MM.1S (cell line): Measurements from ENCODE around the gene VAC14.

Experiments used
- DNase-seq: peaks from one replicate; pipeline ENCODE4 v3.0.0-alpha.2; 2015
- H2AFZ ChIP-seq: fragments of 300-600 bp; sonication (generic); 2 replicates; pipeline ENCODE4 v1.6.0; 2016; ENCODE audit warnings: antibody characterized with exemption, low read length
- H3F3A ChIP-seq: fragments of 300-600 bp; sonication (generic); 2 replicates; pipeline ENCODE4 v1.6.1; 2016; ENCODE audit warnings: mild to moderate bottlenecking, antibody characterized with exemption, low read length, moderate library complexity, mixed read lengths; ENCODE audit not compliant: insufficient read depth
- H3K27ac ChIP-seq: fragments of 300-600 bp; sonication (generic); 2 replicates; pipeline ENCODE4 v1.5.1; 2016; ENCODE audit warnings: mild to moderate bottlenecking, low read length
- H3K27me3 ChIP-seq: fragments of 300-600 bp; sonication (generic); replicated peaks from 2 replicates; pipeline ENCODE4 v1.6.0; 2016; ENCODE audit warnings: low read length; ENCODE audit not compliant: insufficient read depth
- H3K36me3 ChIP-seq: fragments of 300-600 bp; sonication (generic); replicated peaks from 2 replicates; pipeline ENCODE4 v1.6.1; 2016; ENCODE audit warnings: mild to moderate bottlenecking, low read length, mixed read lengths; ENCODE audit not compliant: insufficient read depth
- H3K4me1 ChIP-seq: fragments of 300-600 bp; sonication (generic); 2 replicates; pipeline ENCODE4 v1.6.1; 2016; ENCODE audit warnings: low read length, mixed read lengths
- H3K4me2 ChIP-seq: fragments of 300-600 bp; sonication (generic); 2 replicates; pipeline ENCODE4 v1.6.0; 2016; ENCODE audit warnings: low read depth, low read length
- H3K4me3 ChIP-seq: fragments of 300-600 bp; sonication (generic); 2 replicates; pipeline ENCODE4 v1.5.1; 2016; ENCODE audit warnings: low read length, mixed read lengths
- H3K79me2 ChIP-seq: fragments of 300-600 bp; sonication (generic); 2 replicates; pipeline ENCODE4 v1.6.1; 2016; ENCODE audit warnings: mixed run types, low read length, mixed read lengths
- H3K9ac ChIP-seq: fragments of 300-600 bp; sonication (generic); 2 replicates; pipeline ENCODE4 v1.6.1; 2016; ENCODE audit warnings: low read length, mixed read lengths
- H3K9me2 ChIP-seq: fragments of 300-600 bp; sonication (generic); replicated peaks from 2 replicates; pipeline ENCODE4 v1.6.1; 2016; ENCODE audit warnings: mild to moderate bottlenecking, low read length, mixed read lengths; ENCODE audit not compliant: insufficient read depth
- H3K9me3 ChIP-seq: fragments of 300-600 bp; sonication (generic); replicated peaks from 2 replicates; pipeline ENCODE4 v1.6.1; 2016; ENCODE audit warnings: mild to moderate bottlenecking, low read length, mixed read lengths; ENCODE audit not compliant: insufficient read depth
- H4K20me1 ChIP-seq: fragments of 300-600 bp; sonication (generic); 2 replicates; pipeline ENCODE4 v1.6.1; 2016; ENCODE audit warnings: mild to moderate bottlenecking, low read length, moderate library complexity, mixed read lengths; ENCODE audit not compliant: insufficient read depth
- EZH2 ChIP-seq: fragments of 300-600 bp; sonication (generic); optimal IDR thresholded peaks from 2 replicates; pipeline ENCODE3; 2017; ENCODE audit warnings: low read depth, mild to moderate bottlenecking, antibody characterized with exemption, low read length, mixed read lengths
- EZH2phosphoT487 ChIP-seq: fragments of 300-600 bp; sonication (generic); IDR thresholded peaks from 2 replicates; pipeline ENCODE4 v1.6.1; 2018; ENCODE audit warnings: antibody characterized with exemption, low read length
- TF ChIP-seq, protein P1 (sequence below): fragments of 300-600 bp; sonication (generic); IDR thresholded peaks from 2 replicates; pipeline ENCODE4 v1.5.1; 2016; ENCODE audit warnings: antibody characterized with exemption, low read length, mixed read lengths

Gene VAC14

DNA sequence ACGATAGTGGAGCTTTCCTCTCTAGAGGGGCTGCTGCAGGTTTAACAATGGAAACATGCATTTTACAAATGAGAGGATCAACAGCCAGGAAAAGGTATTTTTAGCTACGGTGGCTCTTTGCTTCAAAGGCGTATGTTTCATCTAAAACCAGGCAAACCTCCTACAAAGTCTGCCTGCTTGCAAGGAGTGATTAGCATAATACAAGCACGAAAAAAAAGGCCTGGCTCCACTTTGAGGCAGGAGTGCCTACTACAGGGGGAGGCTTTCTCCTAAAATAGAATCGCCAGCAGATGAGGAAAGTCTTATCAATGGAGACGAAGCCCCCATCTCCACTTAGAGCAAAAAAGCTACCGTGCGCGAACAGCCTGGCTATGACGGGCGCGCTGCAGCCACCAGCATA is 88.0 kb downstream of the VAC14 start:
- Histone ChIP-seq H4K20me1 (no peaks in the 10 kb centered on the region), H2AFZ (no peak overlapping the region), H3K27ac (no peak overlapping the region), H3K4me3 (no peak overlapping the region), H3K27me3 (no peaks in the 10 kb centered on the region), H3K9me3 (no peaks in the 10 kb centered on the region), H3K4me1 (no peaks in the 10 kb centered on the region), H3K9ac (no peak overlapping the region), H3K36me3 (no peaks in the 10 kb centered on the region), H3K9me2 (no peaks in the 10 kb centered on the region), H3F3A (no peaks in the 10 kb centered on the region), H3K79me2 (no peaks in the 10 kb centered on the region; the same call in 1 of the 2 replicates), H3K4me2 (no peak overlapping the region)
- no peak for DNase-seq
- TF ChIP-seq, protein P1, sequence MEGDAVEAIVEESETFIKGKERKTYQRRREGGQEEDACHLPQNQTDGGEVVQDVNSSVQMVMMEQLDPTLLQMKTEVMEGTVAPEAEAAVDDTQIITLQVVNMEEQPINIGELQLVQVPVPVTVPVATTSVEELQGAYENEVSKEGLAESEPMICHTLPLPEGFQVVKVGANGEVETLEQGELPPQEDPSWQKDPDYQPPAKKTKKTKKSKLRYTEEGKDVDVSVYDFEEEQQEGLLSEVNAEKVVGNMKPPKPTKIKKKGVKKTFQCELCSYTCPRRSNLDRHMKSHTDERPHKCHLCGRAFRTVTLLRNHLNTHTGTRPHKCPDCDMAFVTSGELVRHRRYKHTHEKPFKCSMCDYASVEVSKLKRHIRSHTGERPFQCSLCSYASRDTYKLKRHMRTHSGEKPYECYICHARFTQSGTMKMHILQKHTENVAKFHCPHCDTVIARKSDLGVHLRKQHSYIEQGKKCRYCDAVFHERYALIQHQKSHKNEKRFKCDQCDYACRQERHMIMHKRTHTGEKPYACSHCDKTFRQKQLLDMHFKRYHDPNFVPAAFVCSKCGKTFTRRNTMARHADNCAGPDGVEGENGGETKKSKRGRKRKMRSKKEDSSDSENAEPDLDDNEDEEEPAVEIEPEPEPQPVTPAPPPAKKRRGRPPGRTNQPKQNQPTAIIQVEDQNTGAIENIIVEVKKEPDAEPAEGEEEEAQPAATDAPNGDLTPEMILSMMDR, result no peak
- TF ChIP-seq EZH2phosphoT487, result no peak
- TF ChIP-seq EZH2, result no peak

DNA sequence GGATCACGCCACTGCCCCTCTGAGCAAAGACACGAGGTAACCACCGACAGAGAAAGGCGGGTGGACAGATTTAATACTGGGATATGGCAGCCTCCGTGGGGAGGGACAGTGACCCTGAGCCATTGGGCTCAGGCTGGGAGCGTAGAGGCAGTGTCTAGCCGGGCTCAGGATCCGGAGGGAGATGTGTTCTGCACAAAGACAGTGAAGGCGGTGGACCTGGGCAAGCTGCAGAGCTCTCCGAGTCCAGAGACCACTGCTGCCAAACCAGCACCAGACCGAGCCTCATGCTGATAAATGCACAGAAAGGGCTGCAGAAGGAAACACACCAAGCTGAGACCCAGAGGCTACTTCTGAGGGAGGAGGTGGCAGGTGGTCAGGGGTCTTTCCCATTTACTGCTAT is 88.6 kb downstream of the VAC14 start:
- H3K27ac ChIP-seq, result no peak overlapping the region
- no peaks in the 10 kb centered on the region for H4K20me1 ChIP-seq

DNA sequence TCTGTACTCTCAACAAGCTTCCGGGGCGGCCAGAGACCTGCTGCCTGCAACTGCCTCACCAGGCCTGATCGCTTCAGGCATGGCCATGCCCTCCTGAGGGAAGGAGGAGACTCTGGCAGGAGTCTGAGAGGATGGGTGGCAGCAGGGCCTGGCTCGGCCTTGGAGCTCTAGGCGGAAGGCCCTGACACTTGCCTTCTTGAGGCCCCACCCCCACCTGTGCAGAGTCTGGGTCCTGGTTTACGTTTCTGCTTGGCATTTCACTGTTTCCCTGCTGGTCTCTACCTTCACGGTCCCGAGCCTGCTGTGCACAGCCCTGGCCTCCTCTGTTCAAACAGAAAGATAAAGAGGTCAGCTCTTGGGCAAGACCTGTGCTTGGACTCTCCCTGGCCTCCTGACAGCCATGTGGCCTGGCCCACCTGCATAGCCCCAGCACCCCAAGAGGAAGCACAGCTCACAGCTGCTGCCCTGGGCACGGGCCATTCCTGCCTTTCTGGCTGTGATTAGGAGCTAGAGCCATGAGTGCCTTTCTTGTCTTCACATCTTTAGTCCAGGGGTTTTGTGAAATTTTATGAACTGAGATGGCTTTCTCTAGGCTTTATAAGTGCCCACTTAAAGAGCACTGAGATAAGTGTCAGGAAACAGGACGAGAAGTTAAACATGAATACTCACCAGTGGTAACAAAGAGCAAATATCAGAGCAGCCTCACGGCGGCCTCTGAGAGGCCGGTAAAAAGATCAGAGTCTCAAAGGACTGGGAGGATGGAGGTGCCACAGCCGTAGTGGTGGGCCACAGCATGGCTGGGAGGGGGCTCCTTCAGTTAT is 89.5 kb downstream of the VAC14 start:
- no peak overlapping the region for H3K9ac ChIP-seq
- H3K79me2 ChIP-seq, result no peaks in the 10 kb centered on the region
- TF ChIP-seq EZH2phosphoT487 (no peak), EZH2 (no peak)
- TF ChIP-seq, protein P1, result no peak
- H3K9me2 ChIP-seq, result no peaks in the 10 kb centered on the region
- H3F3A ChIP-seq, result no peaks in the 10 kb centered on the region
- DNase-seq, result no peak
- no peaks in the 10 kb centered on the region for H3K27me3 ChIP-seq
- no peak overlapping the region for H3K4me2 ChIP-seq
- no peaks in the 10 kb centered on the region for H4K20me1 ChIP-seq
- no peaks in the 10 kb centered on the region for H3K36me3 ChIP-seq
- H3K9me3 ChIP-seq, result no peaks in the 10 kb centered on the region
- no peaks in the 10 kb centered on the region for H3K4me1 ChIP-seq
- no peak overlapping the region for H3K4me3 ChIP-seq
- H2AFZ ChIP-seq, result no peak overlapping the region
- H3K27ac ChIP-seq, result no peak overlapping the region

More for the DNA sequence above, 88.6 kb downstream of the VAC14 start:
- H3K9me3 ChIP-seq, result no peaks in the 10 kb centered on the region
- no peaks in the 10 kb centered on the region for H3K27me3 ChIP-seq
- H3K4me1 ChIP-seq, result no peaks in the 10 kb centered on the region
- no peaks in the 10 kb centered on the region for H3K9me2 ChIP-seq
- H3F3A ChIP-seq, result no peaks in the 10 kb centered on the region
- H3K4me3 ChIP-seq, result no peak overlapping the region
- no peak overlapping the region for H2AFZ ChIP-seq
- TF ChIP-seq EZH2phosphoT487 (no peak), EZH2 (no peak)
- TF ChIP-seq, protein P1, result no peak
- H3K79me2 ChIP-seq, result no peaks in the 10 kb centered on the region; the same call in 1 of the 2 replicates
- no peak overlapping the region for H3K9ac ChIP-seq
- H3K36me3 ChIP-seq, result no peaks in the 10 kb centered on the region
- no peak overlapping the region for H3K4me2 ChIP-seq
- DNase-seq, result no peak
